Tibial artery (tissue), 4 donors: ENCODE measurements around the gene FOS.
A peak's percentile ranks its signal among the peaks of the same experiment; 100 is the strongest.
"Not testable (repeated sequence)": the region's sequence is repeated elsewhere in the genome, so short reads cannot be mapped to it uniquely, and the experiment has no call there.

Source experiments
- DNase-seq, 2 donors: peaks; one replicate each; pipeline ENCODE4 v3.0.0-alpha.2; 2019
- H3K27ac ChIP-seq, 2 donors: fragments of 200-600 bp; sonication (generic) in 1 of 2; 1 replicate in 1 of 2; 2 replicates in 1 of 2; pipeline ENCODE4 v1.5.1; 2018 to 2019; ENCODE audit warnings: mild to moderate bottlenecking in 1 of 2
- H3K27me3 ChIP-seq, 2 donors: fragments of 200-600 bp; sonication (generic) in 1 of 2; one replicate each; pipeline versions ENCODE4 v1.5.1 to v1.6.0; 2016 to 2019
- H3K36me3 ChIP-seq, 3 donors: fragments of 200-600 bp; sonication (generic) in 2 of 3; one replicate each; pipeline ENCODE4 v1.5.1; 2016 to 2019; ENCODE audit warnings: mild to moderate bottlenecking in 2 of 3
- H3K4me1 ChIP-seq, 4 donors: fragments of 200-600 bp; sonication (generic) in 2 of 4; 1 replicate in 3 of 4; 2 replicates in 1 of 4; pipeline ENCODE4 v1.5.1; 2016 to 2019
- H3K4me3 ChIP-seq, 2 donors: fragments of 200-600 bp; sonication (generic) in 1 of 2; 1 replicate in 1 of 2; 2 replicates in 1 of 2; pipeline ENCODE4 v1.5.1; 2018 to 2019; ENCODE audit warnings: mild to moderate bottlenecking in 2 of 2
- H3K9me3 ChIP-seq, 3 donors: fragments of 200-600 bp; sonication (generic) in 1 of 3; one replicate each; pipeline ENCODE4 v1.5.1; 2016 to 2019
- CTCF ChIP-seq, 2 experiments: fragments of 200-600 bp in 1 of 2; fragments of 450-650 bp in 1 of 2; IDR thresholded peaks; one replicate each; pipeline ENCODE4 v1.5.1; 2017 to 2019; ENCODE audit warnings: antibody characterized with exemption in 2 of 2, mild to moderate bottlenecking in 1 of 2, moderate library complexity in 1 of 2
- intact Hi-C: fragments of 100-400 bp; cut with DNase I; formaldehyde crosslinking; loops from one replicate; pipeline ENCODE4 v1.15.0; 2023; ENCODE audit warnings: low total_unique reads

FOS gene

DNA sequence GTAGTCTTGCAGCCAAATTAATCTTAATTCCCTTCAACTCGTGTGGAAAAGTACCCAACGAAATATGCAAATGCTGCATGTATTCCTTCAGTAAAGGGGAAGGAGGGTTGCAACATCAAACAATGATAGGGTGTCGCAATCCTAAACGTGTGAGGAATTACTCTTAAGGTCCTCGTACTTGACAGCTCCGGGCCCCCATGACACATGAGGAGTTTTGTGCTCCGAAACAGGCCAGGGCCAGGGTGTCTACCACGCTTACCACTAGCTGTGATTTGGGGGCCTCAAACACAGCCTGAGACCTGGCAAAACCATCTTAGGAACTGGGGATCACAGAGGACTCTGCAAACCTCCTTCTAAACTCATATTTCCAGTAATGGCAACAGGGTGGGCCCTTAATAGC is 20.4 kb downstream of the FOS start:
- H3K9me3 ChIP-seq = no peaks in the 10 kb centered on the region
- TF ChIP-seq CTCF (IDR thresholded peaks at IDR 0.05) = no peak
- H3K36me3 ChIP-seq = no peaks in the 10 kb centered on the region
- H3K27me3 ChIP-seq = no peaks in the 10 kb centered on the region
- no peak overlapping the region for H3K4me3 ChIP-seq
- DNase-seq = peak; percentile 70 to 83
- peaks cover 0 to 25% (median 10%) of the 10 kb centered on the region in 4 donors for H3K4me1 ChIP-seq
- peak overlapping the region in 1 of 2 donors; percentile 26 for H3K27ac ChIP-seq
- intact Hi-C loops = no loop called here

- Histone ChIP-seq H3K4me3 (no peak overlapping the region), H3K4me1 (peaks cover 0 to 25% (median 9%) of the 10 kb centered on the region in 4 donors), H3K36me3 (no peaks in the 10 kb centered on the region), H3K27me3 (no peaks in the 10 kb centered on the region), H3K9me3 (no peaks in the 10 kb centered on the region), H3K27ac (no peak overlapping the region)
- TF ChIP-seq CTCF (IDR thresholded peaks at IDR 0.05) = no peak
- intact Hi-C loops = no loop called here
- no peak for DNase-seq
Measured at GRCh38 chr14:75299576-75299975, 20.9 kb downstream of the FOS start.

DNA sequence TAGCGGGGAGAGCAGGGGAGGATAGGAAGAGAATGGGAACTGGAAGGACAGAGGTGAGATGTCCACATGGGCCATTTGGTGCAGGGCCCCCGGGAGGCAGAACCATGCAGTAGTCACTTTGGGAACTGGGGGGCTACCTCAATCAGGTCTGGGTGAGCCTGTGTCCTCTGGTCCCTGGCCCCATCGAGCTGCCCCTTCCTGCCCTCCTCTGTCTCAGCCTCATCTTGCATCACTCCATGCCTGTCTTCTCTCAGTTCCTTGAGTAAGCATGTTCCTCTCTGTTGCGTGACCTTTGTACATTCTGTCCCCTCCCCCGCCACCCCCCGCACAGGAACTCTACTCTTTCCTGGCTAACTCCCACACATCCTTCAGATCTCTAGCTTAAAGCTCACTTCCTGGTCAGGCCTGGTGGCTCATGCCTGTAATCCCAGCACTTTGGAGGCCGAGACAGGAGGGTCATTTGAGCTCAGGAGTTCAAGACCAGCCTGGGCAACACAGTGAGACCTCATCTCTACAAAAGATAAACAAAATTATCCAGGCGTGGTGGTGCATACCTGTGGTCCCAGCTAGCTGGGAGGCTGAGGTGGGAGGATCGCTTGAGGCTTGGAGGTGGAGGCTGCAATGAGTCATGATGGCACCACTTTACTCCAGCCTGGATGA is 23.2 kb downstream of the FOS start:
- no peak overlapping the region for H3K4me3 ChIP-seq
- intact Hi-C loops = loop anchor here (2.0 kb wide), 1 partner anchor 167 kb away; no protein-coding TSS in a partner anchor
- no peaks in the 10 kb centered on the region for H3K27me3 ChIP-seq
- no peak overlapping the region for H3K27ac ChIP-seq
- no peak for TF ChIP-seq CTCF (IDR thresholded peaks at IDR 0.05)
- H3K36me3 ChIP-seq = no peaks in the 10 kb centered on the region
- peak; percentile 60 to 77 for DNase-seq
- no peaks in the 10 kb centered on the region for H3K9me3 ChIP-seq
- peaks cover 0 to 6% (median 0%) of the 10 kb centered on the region in 4 donors for H3K4me1 ChIP-seq

DNA sequence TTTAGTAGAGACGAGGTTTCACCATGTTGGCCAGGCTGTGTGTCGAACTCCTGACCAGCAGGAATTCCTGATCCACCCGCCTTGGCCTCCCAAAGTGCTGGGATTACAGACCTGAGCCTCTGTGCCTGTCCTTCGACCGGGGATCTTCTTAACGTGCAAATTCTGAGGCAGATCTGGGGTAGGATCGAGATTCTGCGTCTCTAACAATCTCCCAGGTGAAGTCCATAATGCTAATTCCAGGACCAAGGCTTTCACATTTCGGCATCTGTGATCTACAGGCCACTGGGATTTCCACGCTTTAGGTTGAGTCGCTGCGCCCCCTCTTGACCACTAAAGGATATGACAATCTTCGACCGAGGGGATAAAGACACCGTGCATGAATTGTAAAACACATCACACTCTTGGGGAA is 24.8 kb downstream of the FOS start:
- Histone ChIP-seq H3K27me3 (no peaks in the 10 kb centered on the region), H3K9me3 (no peaks in the 10 kb centered on the region), H3K4me3 (no peak overlapping the region), H3K27ac (no peak overlapping the region), H3K36me3 (no peaks in the 10 kb centered on the region), H3K4me1 (peaks cover 0 to 6% (median 0%) of the 10 kb centered on the region in 4 donors)
- peak; percentile 78 to 92 for TF ChIP-seq CTCF (IDR thresholded peaks at IDR 0.05)
- intact Hi-C loops = no loop called here
- DNase-seq = peak; percentile 69 to 78

DNA sequence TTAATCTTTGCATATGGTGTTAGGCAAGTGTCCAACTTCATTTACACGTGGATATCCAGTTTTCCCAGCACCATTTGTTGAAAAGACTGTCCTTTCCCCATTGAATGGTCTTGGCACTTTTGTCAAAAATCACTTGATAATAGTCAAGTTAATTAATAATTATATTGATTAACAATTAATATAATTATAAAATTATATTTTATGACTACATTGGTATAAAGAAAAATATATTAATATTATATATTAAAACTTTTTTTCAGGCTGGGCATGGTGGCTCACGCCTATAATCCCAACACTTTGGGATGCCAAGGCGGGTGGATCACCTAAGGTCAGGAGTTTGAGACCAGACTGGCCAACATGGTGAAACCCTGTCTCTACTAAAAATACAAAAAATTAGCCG is 27.8 kb downstream of the FOS start:
- H3K4me1 ChIP-seq = peaks cover 2 to 17% (median 13%) of the 10 kb centered on the region in 4 donors
- not testable (repeated sequence) for H3K27ac ChIP-seq, H3K27me3 ChIP-seq, DNase-seq, H3K9me3 ChIP-seq, H3K36me3 ChIP-seq, H3K4me3 ChIP-seq
- intact Hi-C loops = loop anchor here (2.0 kb wide), 1 partner anchor 180 kb away; no protein-coding TSS in a partner anchor

DNA sequence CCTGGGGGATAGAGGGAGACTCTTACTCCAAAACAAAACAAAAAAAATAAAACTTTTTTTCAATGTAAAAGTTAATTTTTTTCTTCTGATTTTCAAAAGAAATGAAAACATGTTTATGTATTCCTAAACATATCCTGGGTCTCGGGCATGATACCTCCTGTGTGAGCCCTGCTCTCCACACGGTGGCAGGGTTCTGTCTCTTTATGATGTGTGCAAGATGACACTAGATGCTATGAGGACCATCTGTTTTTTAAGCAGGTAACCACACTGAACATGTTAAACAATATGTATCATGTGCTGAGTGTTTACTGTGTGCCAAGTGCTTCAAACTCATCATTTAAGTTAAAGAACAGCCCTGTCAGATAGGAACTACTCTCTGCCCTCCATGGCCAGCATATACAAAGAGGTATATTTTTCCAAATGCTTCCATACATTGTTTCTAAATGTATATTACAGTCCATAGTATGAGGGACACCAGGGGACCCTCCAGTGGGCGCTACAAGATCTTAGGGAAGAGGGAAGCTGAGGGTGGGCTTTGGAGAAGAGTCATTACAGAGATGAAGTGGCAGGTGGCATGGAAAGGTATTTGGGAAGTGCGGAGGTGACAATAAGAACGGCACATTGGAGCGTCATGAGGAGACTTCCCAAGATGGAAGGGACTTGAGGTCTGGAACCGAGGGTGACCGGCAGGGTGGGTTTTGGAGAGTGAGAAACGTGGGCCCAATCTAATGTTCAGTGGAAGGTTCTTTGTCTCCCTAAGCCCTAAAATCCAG is 28.5 kb downstream of the FOS start:
- H3K4me3 ChIP-seq = no peak overlapping the region
- no peak for DNase-seq
- no peaks in the 10 kb centered on the region for H3K9me3 ChIP-seq
- no peaks in the 10 kb centered on the region for H3K36me3 ChIP-seq
- no peaks in the 10 kb centered on the region for H3K27me3 ChIP-seq
- H3K4me1 ChIP-seq = peaks cover 4 to 21% (median 13%) of the 10 kb centered on the region in 4 donors
- no peak for TF ChIP-seq CTCF (IDR thresholded peaks at IDR 0.05)
- intact Hi-C loops = loop anchor here (2.0 kb wide), 1 partner anchor 180 kb away; no protein-coding TSS in a partner anchor
- no peak overlapping the region for H3K27ac ChIP-seq
